Hepatic stellate cell (primary cell): Measurements from ENCODE around the gene TCL1B.

Experiments
- DNase-seq: peaks from one replicate; pipeline ENCODE4 v3.0.0; 2011; ENCODE audit warnings: low spot score

The TCL1B gene

DNA sequence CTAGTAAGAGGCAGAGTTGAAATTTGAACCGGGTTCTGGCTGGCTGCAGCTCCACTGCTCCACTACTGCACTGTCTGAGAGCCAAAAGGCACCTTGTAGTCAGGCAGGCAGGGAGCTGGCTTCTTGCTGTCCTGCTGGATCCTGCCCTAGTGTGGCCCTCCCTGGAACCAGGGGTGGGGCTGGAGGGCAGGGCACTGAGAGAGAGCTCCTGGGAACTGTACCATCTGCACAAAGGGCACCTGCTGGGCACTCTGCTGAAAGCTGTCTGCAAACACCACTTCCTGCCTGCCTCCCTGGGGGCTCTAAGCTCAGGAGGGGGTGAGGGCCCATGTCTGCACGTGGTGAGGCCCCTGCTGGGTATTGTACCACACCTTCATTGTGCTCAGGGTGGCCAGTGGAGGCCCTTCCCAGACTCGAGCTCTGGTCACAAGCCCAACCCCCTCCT lies 19.0 kb upstream of the TCL1B start:
- DNase-seq = no peak

GRCh38 chr14:95668235-95668772 lies 17.9 kb upstream of the TCL1B start:
- no peak for DNase-seq

GRCh38 chr14:95674613-95675012 lies 11.6 kb upstream of the TCL1B start:
- no peak for DNase-seq

DNA sequence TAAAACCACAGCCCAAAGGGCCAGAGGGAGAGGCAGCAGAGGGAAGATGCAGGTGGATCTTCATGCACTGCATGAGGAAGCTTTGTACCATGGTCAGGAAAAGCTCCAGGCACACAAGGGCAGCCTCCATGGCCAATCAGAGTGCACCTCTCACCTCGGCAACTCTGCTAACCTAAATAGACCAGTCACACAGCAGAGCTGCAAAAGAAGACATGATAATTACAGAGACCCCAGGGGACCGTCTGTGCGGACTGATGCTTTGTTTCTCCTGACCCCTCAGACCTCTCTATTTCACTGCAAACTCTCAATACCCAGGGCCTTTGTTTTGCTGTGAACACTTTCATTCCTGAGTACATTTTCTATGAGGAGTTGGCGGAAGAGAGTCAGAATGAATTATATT lies 10.7 kb upstream of the TCL1B start:
- DNase-seq = no peak

DNA sequence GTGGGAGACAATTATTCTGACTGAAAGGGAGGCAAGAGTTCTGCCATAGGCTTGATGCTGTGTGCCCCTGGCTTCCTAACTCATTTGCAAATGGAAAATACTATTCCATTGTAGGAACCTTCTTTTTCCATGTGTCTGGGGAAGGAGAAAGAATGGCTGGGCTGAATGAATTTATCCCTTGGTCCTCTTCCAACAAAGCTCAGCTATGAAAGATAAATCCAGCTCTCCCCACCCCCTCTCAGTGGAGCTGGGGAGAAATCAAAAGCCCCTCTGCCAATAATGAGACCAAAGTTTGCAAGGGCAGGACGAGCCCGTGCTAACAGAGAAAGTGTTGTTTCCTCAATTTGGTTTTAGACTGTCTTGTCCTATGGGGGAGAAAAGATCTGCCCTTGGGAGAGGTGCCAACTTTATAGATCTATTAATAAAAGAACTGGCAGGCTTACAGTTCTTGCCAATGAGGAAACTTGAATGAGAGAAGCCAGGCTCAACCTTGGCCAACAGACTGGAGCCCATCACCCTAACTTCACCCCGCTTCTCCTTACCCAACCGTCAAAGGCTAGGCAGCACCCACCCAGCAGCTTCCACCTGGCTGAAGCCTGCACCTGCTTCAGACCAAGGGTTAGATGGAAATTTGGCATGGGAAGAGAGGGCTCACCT lies 8.9 kb upstream of the TCL1B start:
- DNase-seq = no peak

- DNase-seq = no peak
Observed at GRCh38 chr14:95679148-95679815, 6.9 kb upstream of the TCL1B start.

DNA sequence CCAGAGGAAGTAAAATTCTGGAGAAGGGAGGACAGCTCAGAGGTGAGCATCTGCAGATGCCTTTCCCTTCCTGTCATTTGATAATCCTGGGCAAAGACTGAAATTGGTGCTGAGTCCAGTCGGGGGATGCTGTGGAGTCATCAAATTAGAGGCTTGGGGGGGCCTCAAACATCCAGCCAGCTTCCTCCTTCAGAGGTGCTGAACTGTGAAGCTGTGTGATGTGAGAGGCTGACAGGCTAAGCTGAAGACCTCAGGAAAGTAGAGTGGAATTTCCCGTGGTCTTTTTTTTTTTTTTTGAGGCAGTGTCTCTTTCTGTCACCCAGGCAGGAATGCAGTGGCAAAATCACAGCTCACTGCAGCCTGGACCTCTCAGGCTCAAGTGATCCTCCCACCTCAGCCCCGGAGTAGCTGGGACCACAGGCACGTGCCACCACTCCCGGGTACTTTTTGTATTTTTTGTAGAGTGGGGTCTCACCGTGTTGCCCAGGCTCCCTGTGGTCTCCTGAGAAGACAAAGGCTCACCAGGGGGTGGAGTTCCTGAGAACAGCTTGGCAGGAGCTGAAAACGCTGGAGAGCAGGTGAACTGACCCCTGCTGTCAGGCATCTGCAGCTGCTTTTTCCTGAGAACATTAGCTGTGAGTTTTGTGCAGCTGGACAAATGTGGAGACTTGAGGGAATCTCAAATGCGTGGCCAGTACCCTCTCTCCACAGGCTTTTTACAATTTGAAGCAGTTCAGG lies 6.1 kb upstream of the TCL1B start:
- no peak for DNase-seq

- no peak for DNase-seq
Observed at GRCh38 chr14:95681153-95681552, 5.1 kb upstream of the TCL1B start.

DNA sequence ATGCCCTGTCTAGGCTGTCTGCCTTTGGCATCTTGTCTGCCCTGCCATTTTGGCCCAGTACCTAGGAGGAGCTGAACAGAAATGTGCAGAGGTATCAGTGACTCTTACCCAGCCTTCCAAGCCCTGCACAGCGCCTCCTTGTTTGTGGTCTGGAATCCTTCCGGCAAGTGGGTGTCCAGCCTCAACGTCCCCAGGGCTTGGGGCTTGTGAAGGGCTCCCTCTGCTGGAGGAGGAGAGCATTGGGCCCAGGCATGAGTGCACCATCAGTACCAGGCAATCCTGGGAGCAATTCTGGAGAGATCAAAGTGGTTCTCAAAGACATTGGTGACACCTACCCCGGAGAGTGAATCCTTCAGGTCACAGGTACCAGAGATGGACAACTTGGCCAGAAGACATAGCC lies 2.4 kb upstream of the TCL1B start:
- no peak for DNase-seq

DNA sequence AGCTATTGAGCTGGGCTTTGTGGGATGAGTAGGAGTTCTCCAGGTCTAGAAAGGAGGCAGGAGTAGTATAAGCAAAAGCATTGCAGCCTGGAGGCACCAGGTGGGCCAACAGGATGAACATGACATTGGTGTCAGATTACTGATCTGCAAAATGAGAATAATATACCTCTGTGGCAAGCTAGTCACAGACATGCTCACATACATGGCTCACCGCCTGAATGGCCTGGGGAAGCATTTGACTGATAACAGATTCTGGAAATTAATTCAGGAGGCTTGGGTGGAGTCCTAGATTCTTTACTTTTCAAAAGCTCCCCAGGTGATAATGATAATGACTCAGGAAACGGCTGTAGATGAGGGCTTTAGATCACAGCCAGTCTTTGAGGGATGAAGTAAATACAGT lies 709 bp downstream of the TCL1B start:
- no peak for DNase-seq

DNA sequence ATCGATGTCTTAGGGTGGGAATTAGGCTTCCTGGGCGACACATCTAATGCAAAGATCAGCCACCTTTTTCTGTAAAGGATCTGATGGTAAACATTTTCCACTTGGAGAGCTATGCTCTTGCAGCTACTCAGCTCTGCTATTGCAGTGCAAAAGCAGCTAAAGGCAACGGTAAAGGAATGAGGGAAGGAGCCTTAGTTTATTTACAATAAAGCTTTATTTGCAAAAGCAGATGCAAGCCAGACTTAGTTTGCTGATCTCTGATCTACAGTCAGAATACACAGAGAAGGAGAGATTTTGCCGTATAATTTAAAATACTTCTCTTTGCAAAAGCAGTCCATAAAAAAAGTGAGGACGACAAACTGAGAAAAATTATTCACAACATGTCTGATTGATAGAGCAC lies 3.2 kb downstream of the TCL1B start:
- no peak for DNase-seq

GRCh38 chr14:95690815-95691214 lies 4.6 kb downstream of the TCL1B start:
- DNase-seq = no peak

DNA sequence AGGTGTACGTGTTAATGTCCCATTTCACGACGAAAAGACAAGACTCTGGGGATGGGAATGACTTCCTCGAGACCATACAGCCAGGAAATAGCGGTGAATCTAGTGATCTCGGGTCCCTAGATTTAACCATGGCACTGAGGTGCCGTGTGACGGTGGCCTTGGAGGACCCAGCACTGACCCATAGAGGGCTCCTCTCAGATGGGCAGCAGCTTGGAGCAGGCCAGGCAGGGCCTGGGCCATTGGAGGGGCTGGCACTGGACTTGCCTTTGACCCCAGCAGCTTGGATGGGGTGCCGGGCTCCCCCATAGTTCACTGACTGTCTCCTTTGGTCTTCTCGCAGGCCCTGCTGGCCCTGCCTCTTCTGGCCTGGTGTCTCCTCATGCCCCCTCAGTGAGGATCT lies 5.4 kb downstream of the TCL1B start:
- DNase-seq = no peak

DNA sequence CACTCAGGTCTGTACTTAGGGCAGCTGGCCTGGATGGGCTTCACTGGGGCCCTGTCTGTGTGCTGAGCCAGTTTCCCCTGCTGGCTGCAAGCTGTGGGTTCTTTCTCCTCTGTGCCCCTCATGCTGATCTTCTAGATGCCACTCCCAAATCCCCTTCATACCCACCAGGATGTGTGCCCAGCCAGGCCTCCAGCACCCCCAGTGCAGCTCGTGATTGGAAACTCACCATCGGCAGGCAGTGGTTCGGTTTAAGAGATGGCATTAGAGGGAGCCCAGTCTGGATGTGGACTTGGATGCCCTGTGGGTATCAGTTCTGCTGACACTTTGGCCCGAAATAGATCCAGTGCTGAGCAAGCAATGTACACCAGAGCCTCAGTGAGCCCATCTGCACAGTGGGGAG lies 5.9 kb downstream of the TCL1B start:
- DNase-seq = no peak

DNA sequence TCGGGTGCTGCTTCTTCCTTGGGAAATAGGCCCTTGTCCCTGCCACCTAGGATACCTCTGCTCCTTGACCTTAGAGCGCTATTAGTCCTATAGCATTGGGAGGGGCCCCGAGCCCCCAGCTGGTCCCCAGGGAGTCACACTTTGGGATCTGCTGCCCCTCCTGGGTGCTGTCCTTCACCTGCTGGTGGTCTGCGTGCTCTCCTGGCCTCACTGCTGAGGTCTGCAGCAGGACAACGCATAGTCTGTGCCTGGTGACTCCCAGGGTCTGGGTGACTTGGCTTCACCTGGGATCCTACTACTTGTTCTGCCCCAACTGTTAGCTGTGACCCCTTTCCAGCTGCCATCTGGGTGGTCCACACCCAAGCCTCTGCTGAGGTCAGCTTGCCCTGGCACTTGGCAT lies 8.8 kb downstream of the TCL1B start:
- no peak for DNase-seq

DNA sequence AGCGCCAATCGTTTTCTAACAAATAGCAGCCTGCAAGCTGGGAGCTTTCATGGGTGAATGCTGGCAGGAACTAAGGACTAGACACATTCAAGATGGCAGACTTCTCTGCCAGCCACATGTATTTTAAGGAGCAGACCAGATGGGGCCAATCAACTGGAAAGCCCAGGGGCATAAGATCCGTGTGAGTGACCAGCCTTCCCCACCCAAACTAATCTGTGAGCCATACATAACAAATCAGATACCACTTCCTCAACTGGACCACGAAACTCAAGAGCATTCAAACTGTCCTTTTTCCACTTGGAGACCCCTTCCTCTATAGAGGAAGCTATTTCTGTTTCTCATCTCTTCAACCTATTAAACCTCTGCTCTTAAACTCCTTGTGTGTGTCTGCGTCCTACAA lies 9.7 kb downstream of the TCL1B start:
- no peak for DNase-seq

DNA sequence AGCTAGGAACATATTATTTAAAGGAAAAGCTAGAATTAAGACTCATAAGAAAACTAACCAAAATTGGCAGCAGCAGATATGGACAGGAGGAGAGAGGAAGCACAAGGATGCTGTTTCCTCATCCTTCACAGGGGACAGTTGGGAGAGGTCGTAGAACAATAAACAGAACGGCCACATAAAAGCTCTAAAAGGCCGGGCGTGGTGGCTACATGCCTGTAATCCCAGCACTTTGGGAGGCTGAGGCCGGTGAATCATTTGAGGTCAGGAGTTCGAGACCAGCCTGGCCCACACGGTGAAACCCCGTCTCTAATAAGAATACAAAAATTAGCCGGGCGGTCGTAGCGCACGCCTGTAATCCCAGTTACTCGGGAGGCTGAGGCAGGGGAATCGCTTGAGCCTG lies 10.5 kb downstream of the TCL1B start:
- DNase-seq = no peak

DNA sequence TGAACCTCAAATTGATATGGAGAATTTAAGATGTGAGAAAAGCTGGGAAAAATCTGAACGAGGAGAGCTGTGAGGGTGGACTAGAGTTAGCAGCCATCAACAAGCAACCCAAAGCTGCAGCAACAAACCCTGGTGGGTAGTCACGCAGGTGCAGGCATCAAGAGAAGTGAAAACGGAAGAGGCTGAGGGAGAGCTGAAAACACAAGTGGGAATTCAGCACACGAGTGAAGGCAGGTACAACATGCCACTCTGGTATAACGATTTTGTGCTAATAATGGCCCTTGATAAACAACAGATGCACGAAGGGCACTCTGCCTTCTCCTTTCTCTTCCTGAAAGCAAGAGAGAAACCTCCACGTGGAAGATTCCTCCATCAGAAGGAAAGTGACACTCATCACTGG lies 11.5 kb downstream of the TCL1B start:
- DNase-seq = no peak

DNA sequence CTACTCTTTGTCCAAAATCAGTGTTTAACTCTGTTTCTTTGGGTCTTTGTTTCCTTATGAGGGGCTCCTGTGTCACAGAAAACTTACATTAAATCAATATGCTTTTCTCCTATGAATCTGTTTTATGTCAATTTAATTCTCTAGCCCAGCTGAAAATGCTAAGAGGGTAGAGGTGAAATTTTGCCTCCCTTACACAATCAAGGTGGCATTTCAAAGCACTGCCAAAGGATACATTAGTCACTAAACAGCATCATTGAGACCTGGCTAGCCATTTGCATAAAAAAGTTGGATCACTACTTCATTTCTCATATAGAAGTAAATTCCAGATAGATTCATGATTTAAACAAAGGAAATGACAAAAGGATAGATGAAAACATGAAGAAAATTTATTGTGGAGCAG lies 12.1 kb downstream of the TCL1B start:
- no peak for DNase-seq

DNA sequence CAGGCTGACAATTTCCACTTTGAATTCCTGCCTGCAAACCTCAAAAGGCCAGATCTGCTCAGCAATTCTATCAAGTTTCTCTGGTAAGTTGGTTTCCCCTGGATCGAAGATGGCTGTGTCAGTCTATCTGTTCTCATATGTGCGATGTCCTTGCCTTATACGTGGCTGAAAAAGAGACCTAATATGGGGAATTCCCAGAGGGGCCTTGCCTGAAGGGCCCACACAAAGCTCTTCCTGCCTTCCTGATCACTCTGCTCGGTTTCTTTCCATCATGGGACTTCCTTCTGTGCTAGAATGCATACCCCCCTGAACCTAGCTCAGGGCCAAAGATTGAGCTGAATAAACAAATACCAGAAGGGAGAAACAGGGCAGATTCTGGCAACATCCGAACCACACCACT lies 13.2 kb downstream of the TCL1B start:
- no peak for DNase-seq

GRCh38 chr14:95700221-95700976 lies 14.2 kb downstream of the TCL1B start:
- no peak for DNase-seq

DNA sequence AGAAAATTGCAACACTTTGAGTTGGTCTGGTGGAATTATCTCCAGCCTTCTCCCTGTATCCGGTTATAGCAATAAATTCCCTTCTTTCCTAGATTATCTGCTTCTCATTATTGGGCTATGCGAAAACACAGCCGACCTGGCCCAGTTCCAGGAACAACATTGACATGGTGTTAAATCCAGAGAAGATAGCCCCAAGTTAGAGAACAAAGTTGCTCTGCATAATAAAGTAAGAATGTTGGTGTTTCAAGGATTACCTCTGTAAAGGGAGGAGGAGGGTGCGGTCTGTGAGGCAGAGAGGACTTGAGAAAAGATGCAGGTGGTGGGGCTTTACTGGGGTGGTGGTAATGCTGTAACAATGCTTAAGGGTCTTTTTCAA lies 15.6 kb downstream of the TCL1B start:
- no peak for DNase-seq

- no peak for DNase-seq
Observed at GRCh38 chr14:95703341-95703740, 17.1 kb downstream of the TCL1B start.
